ENCODE results near the gene SLC22A23. TPM values are rescaled to one million over a fixed set of nuclear protein-coding genes. Genes with fewer than 3 reads are reported as not detected.

The SLC22A23 gene
- polyA plus RNA-seq, 4 donors = 9.5 to 38.3 (median 15.0) TPM

DNA sequence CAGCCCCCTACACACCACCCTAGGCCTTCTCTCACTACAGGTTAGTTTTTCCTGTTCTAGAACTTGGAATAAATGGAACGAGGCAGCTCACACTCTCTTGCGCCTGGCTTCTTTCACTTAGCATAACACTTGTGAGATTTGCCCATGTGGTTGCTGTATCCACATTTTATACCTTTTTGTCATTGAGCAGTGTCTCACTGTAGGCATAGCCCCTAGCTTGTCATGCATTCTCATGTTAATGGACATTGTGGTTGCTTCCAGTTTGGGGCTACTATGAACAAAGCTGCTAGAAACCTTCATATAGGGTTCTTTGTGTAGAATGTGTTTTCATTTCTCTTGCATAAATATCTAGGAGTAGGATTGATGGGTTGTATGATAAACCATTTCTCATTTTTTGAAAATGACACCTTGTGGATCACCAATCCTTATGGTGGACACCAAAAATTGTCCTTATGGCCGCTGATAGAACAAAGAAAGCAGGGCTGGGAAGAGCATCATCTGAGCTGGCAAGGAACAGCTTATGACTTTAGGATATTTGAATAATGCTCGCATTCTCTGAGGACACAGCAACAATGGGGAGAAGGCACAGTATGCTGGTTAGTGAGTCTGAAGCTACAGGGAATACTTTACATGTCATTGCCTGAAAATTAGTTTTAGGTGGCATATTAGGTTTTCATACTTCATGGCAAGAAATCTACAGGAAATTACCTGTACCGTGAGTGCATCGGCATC is 9.8 kb upstream of the SLC22A23 start:
- no peaks in the 10 kb centered on the region for H3K4me1 ChIP-seq (ENCODE audit: control insufficient read depth in 3 of 3, insufficient read depth in 2 of 3, low read depth in 1 of 3, low read length in 2 of 3)
- H3K36me3 ChIP-seq (ENCODE audit: control insufficient read depth in 3 of 3, insufficient read depth in 2 of 3, low read depth in 1 of 3, low read length in 3 of 3) = no peaks in the 10 kb centered on the region
- 90 to 94% (median 90%) methylated on average over 6 of the region's 6 CpGs for WGBS, 3 donors
- DNase-seq = no peak
- FAIRE-seq = no peak
- no peaks in the 10 kb centered on the region for H3K9me3 ChIP-seq (ENCODE audit: control insufficient read depth in 2 of 2, insufficient read depth in 1 of 2, low read depth in 1 of 2, low read length in 1 of 2)
- no peak overlapping the region for H3K4me3 ChIP-seq (ENCODE audit: low read depth in 1 of 3, low read length in 3 of 3)
- no peak overlapping the region for H3K27ac ChIP-seq (ENCODE audit: low read depth in 1 of 3, low read length in 2 of 3)
- peaks cover 0 to 3% (median 0%) of the 10 kb centered on the region in 3 donors for H3K27me3 ChIP-seq (ENCODE audit: control insufficient read depth in 3 of 3, insufficient read depth in 3 of 3, low read length in 3 of 3)

DNA sequence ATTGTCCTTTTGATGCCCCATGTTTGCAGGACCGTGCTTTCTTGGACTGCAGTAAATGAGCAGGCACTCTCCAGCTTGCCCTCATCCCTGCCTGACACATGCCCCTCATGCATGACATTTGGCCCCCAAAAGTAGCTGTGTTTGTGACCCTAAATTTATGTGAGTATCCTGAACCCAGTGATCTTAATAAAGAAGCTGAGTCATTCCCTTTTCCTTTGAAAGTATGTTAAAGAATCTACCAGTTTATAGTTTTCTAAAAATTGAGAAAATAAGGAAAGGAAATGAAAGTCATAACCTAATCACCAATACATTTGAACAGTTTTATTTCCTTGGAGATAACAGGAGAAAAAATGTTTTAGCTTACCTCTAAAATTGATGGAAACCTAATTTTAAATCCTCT is 3.4 kb upstream of the SLC22A23 start:
- Histone ChIP-seq H3K9me3 (ENCODE audit: control insufficient read depth in 2 of 2, insufficient read depth in 1 of 2, low read depth in 1 of 2, low read length in 1 of 2) (no peaks in the 10 kb centered on the region), H3K4me3 (ENCODE audit: low read depth in 1 of 3, low read length in 3 of 3) (no peak overlapping the region), H3K4me1 (ENCODE audit: control insufficient read depth in 3 of 3, insufficient read depth in 2 of 3, low read depth in 1 of 3, low read length in 2 of 3) (peaks cover 0 to 3% (median 0%) of the 10 kb centered on the region in 3 donors), H3K27me3 (ENCODE audit: control insufficient read depth in 3 of 3, insufficient read depth in 3 of 3, low read length in 3 of 3) (peaks cover 0 to 8% (median 4%) of the 10 kb centered on the region in 3 donors), H3K36me3 (ENCODE audit: control insufficient read depth in 3 of 3, insufficient read depth in 2 of 3, low read depth in 1 of 3, low read length in 3 of 3) (no peaks in the 10 kb centered on the region), H3K27ac (ENCODE audit: low read depth in 1 of 3, low read length in 2 of 3) (no peak overlapping the region)
- WGBS, 3 donors = 79 to 93% (median 83%) methylated on average over 1 of the region's 1 CpG
- FAIRE-seq (no peak), DNase-seq (no peak)

DNA sequence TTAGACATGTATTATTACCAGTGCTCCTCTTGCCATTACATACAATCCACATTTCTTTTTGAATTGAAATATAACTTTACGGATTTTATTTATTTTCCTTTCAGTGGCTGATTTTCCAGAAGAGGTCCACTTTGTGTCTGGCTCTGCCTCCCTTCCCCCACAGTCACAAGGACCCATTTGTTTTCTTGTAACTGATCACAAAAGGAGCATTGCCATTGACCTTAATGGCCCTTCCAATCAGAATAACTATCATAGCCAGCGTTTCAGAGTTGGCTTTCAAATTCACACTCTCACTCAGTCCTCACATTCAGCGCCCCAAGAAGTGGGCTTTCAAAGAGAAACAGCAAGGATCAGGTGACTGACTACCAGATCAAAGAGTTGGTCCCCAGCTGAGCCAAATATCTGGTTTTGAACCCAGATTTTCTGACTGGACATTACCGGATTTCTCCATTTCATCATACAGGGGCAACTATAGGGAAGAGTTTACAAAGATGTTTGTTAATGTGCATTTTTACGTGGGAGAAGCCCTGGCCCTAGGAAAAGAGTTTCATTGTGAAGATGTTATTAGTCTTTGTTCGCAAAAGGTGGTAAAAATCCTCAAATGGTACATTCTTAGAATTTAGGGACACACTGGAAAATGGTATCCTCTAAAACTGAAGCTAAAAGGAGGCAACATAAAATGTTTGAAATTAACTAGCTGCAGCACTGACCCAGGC is 2.0 kb upstream of the SLC22A23 start:
- no peak overlapping the region for H3K27ac ChIP-seq (ENCODE audit: low read depth in 1 of 3, low read length in 2 of 3)
- no peak for DNase-seq
- H3K27me3 ChIP-seq (ENCODE audit: control insufficient read depth in 3 of 3, insufficient read depth in 3 of 3, low read length in 3 of 3) = peaks cover 0 to 10% (median 6%) of the 10 kb centered on the region in 3 donors
- 75 to 77% (median 76%) methylated on average over 6 of the region's 6 CpGs for WGBS, 3 donors
- H3K36me3 ChIP-seq (ENCODE audit: control insufficient read depth in 3 of 3, insufficient read depth in 2 of 3, low read depth in 1 of 3, low read length in 3 of 3) = no peaks in the 10 kb centered on the region
- no peak overlapping the region for H3K4me3 ChIP-seq (ENCODE audit: low read depth in 1 of 3, low read length in 3 of 3)
- peaks cover 0 to 7% (median 0%) of the 10 kb centered on the region in 3 donors for H3K4me1 ChIP-seq (ENCODE audit: control insufficient read depth in 3 of 3, insufficient read depth in 2 of 3, low read depth in 1 of 3, low read length in 2 of 3)
- no peak for FAIRE-seq
- no peaks in the 10 kb centered on the region for H3K9me3 ChIP-seq (ENCODE audit: control insufficient read depth in 2 of 2, insufficient read depth in 1 of 2, low read depth in 1 of 2, low read length in 1 of 2)

DNA sequence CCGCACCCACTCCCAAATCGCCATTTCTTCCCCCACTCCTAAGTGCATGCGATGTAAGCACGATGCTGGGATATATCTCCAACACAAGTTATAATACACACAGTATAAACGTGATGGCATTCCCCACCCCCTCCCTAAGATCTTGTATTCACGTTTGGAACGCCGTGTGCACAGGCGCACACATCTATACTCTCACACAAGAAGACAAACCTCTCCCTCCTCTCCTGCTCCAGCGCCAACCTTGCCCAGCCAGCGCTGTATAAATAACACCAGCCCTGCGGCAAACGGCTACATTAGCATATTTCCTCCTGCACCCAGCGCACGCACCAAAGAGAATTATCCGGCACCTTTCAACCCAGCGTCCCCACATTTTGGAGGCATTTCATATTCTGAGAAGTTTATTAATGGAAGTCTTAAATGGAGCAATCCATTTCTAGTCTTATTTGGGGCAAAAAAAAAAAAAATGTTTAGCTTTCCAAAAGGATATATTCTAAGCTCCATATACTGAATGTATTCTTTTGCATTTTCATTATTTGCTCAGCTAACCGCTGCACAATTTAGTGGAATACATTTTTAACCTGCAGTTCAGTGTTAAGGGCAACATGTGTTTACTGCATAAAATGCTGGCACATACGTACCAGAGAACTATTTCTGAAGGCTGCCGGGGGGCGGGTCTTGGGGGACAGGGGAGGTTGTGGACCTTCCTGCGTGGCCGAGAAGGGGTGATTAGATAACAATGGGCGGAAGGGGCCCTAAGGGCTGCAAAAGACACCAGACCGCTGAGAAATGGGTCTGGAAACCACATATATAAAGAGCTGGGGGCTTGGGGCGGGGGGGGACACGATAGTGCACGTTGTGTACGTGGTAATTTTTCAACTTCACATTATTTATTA is 1.1 kb upstream of the SLC22A23 start:
- Histone ChIP-seq H3K9me3 (ENCODE audit: control insufficient read depth in 2 of 2, insufficient read depth in 1 of 2, low read depth in 1 of 2, low read length in 1 of 2) (no peaks in the 10 kb centered on the region), H3K4me3 (ENCODE audit: low read depth in 1 of 3, low read length in 3 of 3) (peak overlapping the region; percentile 8 to 65 (median 53)), H3K4me1 (ENCODE audit: control insufficient read depth in 3 of 3, insufficient read depth in 2 of 3, low read depth in 1 of 3, low read length in 2 of 3) (peaks cover 0 to 11% (median 0%) of the 10 kb centered on the region in 3 donors), H3K36me3 (ENCODE audit: control insufficient read depth in 3 of 3, insufficient read depth in 2 of 3, low read depth in 1 of 3, low read length in 3 of 3) (no peaks in the 10 kb centered on the region), H3K27me3 (ENCODE audit: control insufficient read depth in 3 of 3, insufficient read depth in 3 of 3, low read length in 3 of 3) (peaks cover 0 to 10% (median 6%) of the 10 kb centered on the region in 3 donors), H3K27ac (ENCODE audit: low read depth in 1 of 3, low read length in 2 of 3) (no peak overlapping the region)
- DNase-seq (peak; percentile 70 to 83), FAIRE-seq (no peak)
- 17 to 24% (median 21%) methylated on average over 29 of the region's 29 CpGs for WGBS, 3 donors

DNA sequence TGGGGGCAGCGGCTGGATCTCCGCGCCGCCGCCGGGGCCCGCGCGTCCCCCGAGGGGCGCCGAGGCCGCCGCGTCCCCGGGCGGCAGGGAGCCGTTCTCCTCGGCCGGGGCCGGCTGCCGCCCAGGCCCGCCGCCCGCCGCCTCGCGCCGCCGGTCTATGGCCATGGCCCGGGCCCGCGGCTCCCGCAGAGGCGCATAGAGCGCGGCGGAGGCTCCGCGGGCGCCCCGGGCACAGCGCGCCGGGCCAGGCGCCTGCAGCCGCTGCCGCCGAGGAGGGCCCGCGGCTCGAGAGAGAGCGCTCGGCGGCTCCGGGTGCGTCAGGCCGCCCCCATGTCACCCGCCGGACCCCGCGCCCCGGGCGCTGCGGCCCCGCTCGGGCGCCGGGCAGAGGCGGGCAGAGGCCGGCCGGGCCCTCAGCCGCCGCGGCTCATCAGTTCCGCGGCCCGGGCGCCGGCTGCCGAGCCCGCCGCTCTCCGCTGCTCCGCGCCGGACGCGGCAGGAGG is 404 bp downstream of the SLC22A23 start:
- H3K27ac ChIP-seq (ENCODE audit: low read depth in 1 of 3, low read length in 2 of 3) = peak overlapping the region in 1 of 3 donors; percentile 78
- WGBS, 3 donors = 0 to 1% (median 0%) methylated on average over 5 to 89 of the region's 89 CpGs
- H3K36me3 ChIP-seq (ENCODE audit: control insufficient read depth in 3 of 3, insufficient read depth in 2 of 3, low read depth in 1 of 3, low read length in 3 of 3) = peaks cover 0 to 4% (median 0%) of the 10 kb centered on the region in 3 donors

DNA sequence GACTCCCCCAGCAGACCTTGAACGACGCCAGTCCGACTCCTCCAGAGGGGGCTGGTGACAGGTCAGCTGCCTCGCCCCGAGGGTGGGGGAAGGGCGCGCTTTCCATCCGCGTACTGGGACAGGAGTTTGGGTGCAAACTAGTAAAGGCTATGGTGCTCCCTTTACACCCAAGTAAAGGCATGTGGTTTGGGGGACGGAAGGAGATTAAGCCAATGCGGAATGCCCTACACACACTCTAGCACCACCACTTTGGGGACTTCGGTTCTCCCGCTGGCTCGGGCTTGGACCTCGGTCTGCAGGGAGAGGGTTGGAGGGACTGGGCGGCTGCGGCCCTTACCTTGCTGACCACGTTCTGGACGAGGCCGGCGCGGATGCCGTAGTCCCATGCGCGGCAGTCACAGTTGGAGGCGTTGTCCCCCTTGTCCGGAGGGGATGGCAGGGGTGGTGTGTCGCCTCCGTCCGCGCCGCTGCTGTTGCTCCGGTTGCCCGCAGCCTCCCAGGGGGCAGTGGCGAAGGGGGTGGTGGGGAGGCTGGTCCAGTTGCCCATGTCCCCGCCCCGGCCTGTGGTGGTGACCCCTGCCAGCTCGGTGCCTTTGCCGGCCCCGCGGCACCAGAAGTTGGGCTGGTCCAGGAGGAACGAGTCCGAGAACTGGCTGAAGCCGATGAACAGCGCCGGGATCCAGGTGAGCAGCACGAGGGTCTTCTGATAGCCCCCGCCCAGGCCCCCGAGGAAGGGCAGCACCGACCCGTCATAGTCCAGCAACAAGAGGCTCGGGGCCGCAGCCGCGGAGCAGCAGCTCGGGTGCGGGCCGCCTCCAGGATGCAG is 1.1 kb downstream of the SLC22A23 start:
- WGBS, 3 donors = 2 to 4% (median 2%) methylated on average over 46 to 58 of the region's 58 CpGs
- DNase-seq = peak; percentile 42 to 70
- Histone ChIP-seq H3K4me1 (ENCODE audit: control insufficient read depth in 3 of 3, insufficient read depth in 2 of 3, low read depth in 1 of 3, low read length in 2 of 3) (peaks cover 0 to 11% (median 0%) of the 10 kb centered on the region in 3 donors), H3K27ac (ENCODE audit: low read depth in 1 of 3, low read length in 2 of 3) (peak overlapping the region; percentile 51 to 78 (median 58)), H3K4me3 (ENCODE audit: low read depth in 1 of 3, low read length in 3 of 3) (peak overlapping the region; percentile 65 to 73 (median 72)), H3K36me3 (ENCODE audit: control insufficient read depth in 3 of 3, insufficient read depth in 2 of 3, low read depth in 1 of 3, low read length in 3 of 3) (peaks cover 0 to 4% (median 0%) of the 10 kb centered on the region in 3 donors), H3K27me3 (ENCODE audit: control insufficient read depth in 3 of 3, insufficient read depth in 3 of 3, low read length in 3 of 3) (peaks cover 0 to 10% (median 6%) of the 10 kb centered on the region in 3 donors), H3K9me3 (ENCODE audit: control insufficient read depth in 2 of 2, insufficient read depth in 1 of 2, low read depth in 1 of 2, low read length in 1 of 2) (no peaks in the 10 kb centered on the region)
- no peak for FAIRE-seq

More for the DNA sequence above, 404 bp downstream of the SLC22A23 start:
- H3K9me3 ChIP-seq (ENCODE audit: control insufficient read depth in 2 of 2, insufficient read depth in 1 of 2, low read depth in 1 of 2, low read length in 1 of 2) = no peaks in the 10 kb centered on the region
- peak overlapping the region; percentile 65 to 73 (median 72) for H3K4me3 ChIP-seq (ENCODE audit: low read depth in 1 of 3, low read length in 3 of 3)
- H3K4me1 ChIP-seq (ENCODE audit: control insufficient read depth in 3 of 3, insufficient read depth in 2 of 3, low read depth in 1 of 3, low read length in 2 of 3) = peaks cover 0 to 11% (median 0%) of the 10 kb centered on the region in 3 donors
- no peak for DNase-seq
- FAIRE-seq = no peak
- H3K27me3 ChIP-seq (ENCODE audit: control insufficient read depth in 3 of 3, insufficient read depth in 3 of 3, low read length in 3 of 3) = peaks cover 0 to 10% (median 6%) of the 10 kb centered on the region in 3 donors

DNA sequence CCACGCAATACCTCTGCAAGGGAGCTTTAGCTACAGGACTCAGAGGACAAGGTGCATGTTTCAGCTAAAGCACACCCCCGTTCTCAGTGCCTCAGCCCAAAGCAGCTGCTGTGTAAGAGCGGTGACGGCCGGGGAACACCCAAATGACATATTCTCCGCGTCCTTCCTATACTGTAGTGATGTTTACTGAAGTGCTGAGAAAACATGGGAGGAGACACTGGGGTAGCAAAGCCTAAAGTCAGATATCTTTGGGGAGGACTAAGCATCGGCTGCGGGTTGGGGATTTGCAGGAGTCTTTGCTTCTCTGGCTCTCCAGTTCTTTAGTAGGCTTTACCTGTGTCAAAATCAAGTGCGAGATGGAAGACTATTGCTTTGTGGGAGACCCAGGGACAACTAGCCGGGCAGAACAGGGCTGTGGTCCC is 1.7 kb downstream of the SLC22A23 start:
- peaks cover 0 to 11% (median 0%) of the 10 kb centered on the region in 3 donors for H3K4me1 ChIP-seq (ENCODE audit: control insufficient read depth in 3 of 3, insufficient read depth in 2 of 3, low read depth in 1 of 3, low read length in 2 of 3)
- H3K36me3 ChIP-seq (ENCODE audit: control insufficient read depth in 3 of 3, insufficient read depth in 2 of 3, low read depth in 1 of 3, low read length in 3 of 3) = peaks cover 0 to 4% (median 0%) of the 10 kb centered on the region in 3 donors
- DNase-seq (peak in 1 of 2 donors; percentile 80), FAIRE-seq (no peak)
- H3K9me3 ChIP-seq (ENCODE audit: control insufficient read depth in 2 of 2, insufficient read depth in 1 of 2, low read depth in 1 of 2, low read length in 1 of 2) = no peaks in the 10 kb centered on the region
- peak overlapping the region; percentile 65 to 73 (median 72) for H3K4me3 ChIP-seq (ENCODE audit: low read depth in 1 of 3, low read length in 3 of 3)
- peak overlapping the region; percentile 51 to 78 (median 58) for H3K27ac ChIP-seq (ENCODE audit: low read depth in 1 of 3, low read length in 2 of 3)
- 2 to 28% (median 17%) methylated on average over 11 of the region's 11 CpGs for WGBS, 3 donors
- H3K27me3 ChIP-seq (ENCODE audit: control insufficient read depth in 3 of 3, insufficient read depth in 3 of 3, low read length in 3 of 3) = peaks cover 0 to 10% (median 6%) of the 10 kb centered on the region in 3 donors
